CD4-positive, alpha-beta T cell treated with Interleukin-15 for 4 hours (primary cell): ENCODE measurements around the gene AOPEP.
"Not testable (repeated sequence)": the region's sequence is repeated elsewhere in the genome, so short reads cannot be mapped to it uniquely, and the experiment has no call there.

Source experiments
- DNase-seq: peaks from one replicate; pipeline ENCODE4 v3.0.0-alpha.2; 2020; ENCODE audit warnings: low spot score

AOPEP gene

GRCh38 chr9:94818178-94818541 lies 91.7 kb downstream of the AOPEP start:
- DNase-seq = no peak

GRCh38 chr9:94819161-94819687 lies 92.7 kb downstream of the AOPEP start:
- no peak for DNase-seq

- no peak for DNase-seq
Observed at GRCh38 chr9:94821098-94821887, 94.8 kb downstream of the AOPEP start.

GRCh38 chr9:94822273-94822672 lies 95.8 kb downstream of the AOPEP start:
- DNase-seq = no peak

GRCh38 chr9:94823710-94824109 lies 97.2 kb downstream of the AOPEP start:
- DNase-seq = no peak

GRCh38 chr9:94824411-94824810 lies 97.9 kb downstream of the AOPEP start:
- DNase-seq = no peak

GRCh38 chr9:94824913-94825610 lies 98.6 kb downstream of the AOPEP start:
- no peak for DNase-seq

- DNase-seq = no peak
Observed at GRCh38 chr9:94825611-94825958, 99.1 kb downstream of the AOPEP start.

- no peak for DNase-seq
Observed at GRCh38 chr9:94826044-94826443, 99.5 kb downstream of the AOPEP start.

GRCh38 chr9:94826644-94827410 lies 100.3 kb downstream of the AOPEP start:
- DNase-seq = no peak

- no peak for DNase-seq
Observed at GRCh38 chr9:94827584-94828304, 101.2 kb downstream of the AOPEP start.

GRCh38 chr9:94829380-94830070 lies 103.0 kb downstream of the AOPEP start:
- DNase-seq = no peak

- not testable (repeated sequence) for DNase-seq
Observed at GRCh38 chr9:94830071-94830604, 103.6 kb downstream of the AOPEP start.

- DNase-seq = no peak
Observed at GRCh38 chr9:94833802-94834201, 107.3 kb downstream of the AOPEP start.

GRCh38 chr9:94837404-94837803 lies 110.9 kb downstream of the AOPEP start:
- no peak for DNase-seq

GRCh38 chr9:94839398-94839797 lies 112.9 kb downstream of the AOPEP start:
- DNase-seq = no peak

GRCh38 chr9:94840738-94841137 lies 114.2 kb downstream of the AOPEP start:
- DNase-seq = no peak

- no peak for DNase-seq
Observed at GRCh38 chr9:94843134-94843533, 116.6 kb downstream of the AOPEP start.

- DNase-seq = no peak
Observed at GRCh38 chr9:94846739-94847138, 120.2 kb downstream of the AOPEP start.

GRCh38 chr9:94847486-94847885 lies 121.0 kb downstream of the AOPEP start:
- DNase-seq = no peak

- DNase-seq = not testable (repeated sequence)
Observed at GRCh38 chr9:94848791-94849190, 122.3 kb downstream of the AOPEP start.
